Measurements from ENCODE around the gene IGFALS.

DNA sequence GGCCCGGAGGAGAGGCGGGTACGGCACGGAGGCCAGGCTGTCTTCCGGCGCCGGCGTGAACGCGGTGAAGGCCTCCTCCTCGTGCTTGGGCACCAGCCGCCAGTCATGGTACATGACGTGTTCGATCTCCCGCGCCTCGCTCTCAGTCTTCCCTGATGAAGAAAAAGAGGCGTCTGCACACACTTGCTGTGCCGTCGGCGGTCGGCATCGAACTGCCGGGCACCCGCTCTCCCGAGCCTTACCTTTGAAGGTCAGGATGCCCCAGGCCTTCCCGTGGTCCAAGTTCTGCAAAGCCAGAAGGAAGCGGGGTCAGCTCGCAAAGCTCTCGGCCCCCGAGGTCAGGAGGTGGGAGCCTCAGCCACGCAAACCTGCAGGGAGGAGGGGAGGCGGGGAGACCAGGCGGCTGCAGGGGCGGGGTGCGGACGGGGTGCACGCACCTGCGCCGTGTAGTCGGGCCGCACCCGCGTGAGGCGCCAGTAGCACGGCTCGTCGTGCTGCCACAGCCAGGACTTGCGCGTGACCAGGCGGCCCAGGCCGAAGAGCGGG, 21.1 kb downstream of the IGFALS start, which contains the start of gene EME2:
- TF ChIP-seq CTCF (IDR thresholded peaks at IDR 0.05) (no peak), POLR2A (IDR thresholded peaks at IDR 0.05) (no peak)

All from heart left ventricle (tissue), 13 donors.